Activated naive CD8-positive, alpha-beta T cell treated with anti-CD3 and anti-CD28 coated beads for 36 hours (primary cell): ENCODE data around the gene DIAPH2. TPM values are rescaled to one million over a fixed set of nuclear protein-coding genes. Genes with fewer than 3 reads are reported as not detected.

Source experiments
- DNase-seq: peaks from one replicate; pipeline ENCODE4 v3.0.0; 2021
- H3K27ac Mint-ChIP-seq: one replicate; pipeline ENCODE4 v1.8.0; 2022; ENCODE audit warnings: mild to moderate bottlenecking, moderate library complexity, mixed read lengths
- H3K27me3 Mint-ChIP-seq: one replicate; pipeline ENCODE4 v1.8.0; 2022; ENCODE audit warnings: mild to moderate bottlenecking, mixed read lengths
- H3K36me3 Mint-ChIP-seq: one replicate; pipeline ENCODE4 v1.8.0; 2021; ENCODE audit warnings: mild to moderate bottlenecking, mixed read lengths
- H3K4me1 Mint-ChIP-seq: one replicate; pipeline ENCODE4 v1.8.0; 2021; ENCODE audit warnings: mixed read lengths
- H3K4me3 Mint-ChIP-seq: one replicate; pipeline ENCODE4 v1.8.0; 2022; ENCODE audit warnings: mild to moderate bottlenecking, moderate library complexity, mixed read lengths
- H3K9me3 Mint-ChIP-seq: one replicate; pipeline ENCODE4 v1.8.0; 2022; ENCODE audit warnings: mixed read lengths
- total RNA-seq, 2 experiments: library from RNA; stranded (reverse); gene quantifications; one replicate each; pipeline ENCODE4 v1.2.3, GENCODE V29; 2021

Gene DIAPH2
- total RNA-seq, 2 experiments from 2014 or later: 4.8 to 5.5 TPM

DNA sequence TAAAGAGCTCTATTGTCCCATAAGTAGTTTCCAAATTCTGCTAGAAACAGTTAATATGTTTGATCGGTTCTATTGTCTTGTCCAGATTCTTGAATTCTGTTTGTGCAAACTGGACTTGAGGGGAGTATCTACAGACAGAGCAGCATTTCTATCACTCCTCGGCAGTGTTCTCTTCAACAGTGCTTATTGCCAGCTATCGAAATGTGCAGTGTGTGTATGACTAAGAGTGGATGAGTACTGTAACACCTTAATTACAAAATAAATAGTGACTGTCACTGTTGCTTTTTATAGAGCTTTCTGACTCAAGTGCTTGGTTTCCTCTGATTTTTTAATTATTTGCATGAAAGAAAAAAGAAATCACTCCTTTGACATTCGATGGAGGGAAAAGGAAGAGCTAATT is 473.6 kb downstream of the DIAPH2 start:
- Mint-ChIP-seq H3K4me3 (no peak overlapping the region), H3K4me1 (peaks cover 3% of the 10 kb centered on the region), H3K36me3 (no peaks in the 10 kb centered on the region), H3K27ac (no peak overlapping the region), H3K9me3 (no peaks in the 10 kb centered on the region), H3K27me3 (no peaks in the 10 kb centered on the region)
- no peak for DNase-seq

DNA sequence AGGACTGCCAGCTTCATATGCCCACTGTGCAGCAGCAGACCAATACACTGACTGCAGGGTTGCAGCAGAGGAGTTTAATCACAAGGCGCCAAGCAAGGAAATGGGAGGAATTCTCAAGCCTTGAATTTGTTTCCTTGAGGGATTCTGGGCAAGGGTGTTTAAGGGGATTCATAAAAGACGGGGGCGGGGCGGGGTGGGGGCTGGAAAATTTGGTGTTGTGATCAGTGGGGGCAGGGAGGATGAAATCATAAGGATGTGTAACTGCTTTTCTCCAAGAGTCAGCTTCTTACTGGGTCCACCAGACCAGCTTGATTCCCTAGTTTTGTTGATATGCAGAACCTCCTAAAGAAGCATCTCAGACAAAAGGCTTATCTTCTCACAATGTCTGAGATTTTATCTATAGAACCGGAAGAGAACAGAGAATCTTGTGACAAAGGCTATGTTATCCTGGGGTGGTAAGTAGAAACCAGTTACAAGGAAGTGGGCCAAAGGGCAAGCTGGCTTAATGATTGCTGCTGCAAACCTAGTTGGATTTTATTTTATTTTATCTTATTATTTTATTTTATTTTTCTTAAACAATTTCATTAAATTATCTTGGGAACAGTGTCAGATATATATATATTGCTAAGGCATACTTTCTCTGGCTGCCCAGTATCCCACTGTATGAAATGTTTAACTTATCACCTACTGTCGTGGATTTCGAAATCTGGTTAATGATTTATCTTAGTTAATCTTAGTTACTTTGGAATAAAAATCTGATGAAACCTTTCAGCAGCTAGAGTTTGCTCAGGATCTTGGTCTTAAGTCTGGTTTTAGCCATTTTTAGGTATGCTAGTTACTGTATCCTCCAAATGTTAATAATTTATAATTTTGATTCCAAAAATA is 475.5 kb downstream of the DIAPH2 start:
- H3K27me3 Mint-ChIP-seq: no peaks in the 10 kb centered on the region
- no peak overlapping the region for H3K27ac Mint-ChIP-seq
- no peaks in the 10 kb centered on the region for H3K9me3 Mint-ChIP-seq
- H3K4me3 Mint-ChIP-seq: no peak overlapping the region
- no peak for DNase-seq
- H3K4me1 Mint-ChIP-seq: peaks cover 3% of the 10 kb centered on the region
- H3K36me3 Mint-ChIP-seq: no peaks in the 10 kb centered on the region

DNA sequence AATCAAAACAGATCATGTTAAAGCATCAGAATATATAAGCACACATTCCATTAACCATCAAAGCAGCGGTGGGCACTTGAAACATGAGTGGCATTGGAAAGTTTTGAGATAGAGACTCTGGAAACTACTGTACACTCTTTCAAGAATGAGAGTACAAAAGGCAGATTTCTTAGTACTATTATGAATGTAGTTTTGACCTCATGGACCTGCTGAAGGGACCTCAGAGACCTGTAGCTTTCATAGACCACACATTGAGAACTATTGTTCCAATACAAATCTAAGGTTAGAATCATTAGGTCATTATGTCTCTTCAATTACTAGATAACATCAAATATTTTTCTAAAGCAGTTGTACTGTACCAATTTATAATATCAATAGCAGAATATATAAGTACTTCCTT is 482.7 kb downstream of the DIAPH2 start:
- no peaks in the 10 kb centered on the region for H3K9me3 Mint-ChIP-seq
- H3K36me3 Mint-ChIP-seq: peaks cover 3% of the 10 kb centered on the region
- no peak overlapping the region for H3K4me3 Mint-ChIP-seq
- H3K4me1 Mint-ChIP-seq: peaks cover 4% of the 10 kb centered on the region
- H3K27me3 Mint-ChIP-seq: no peaks in the 10 kb centered on the region
- H3K27ac Mint-ChIP-seq: no peak overlapping the region
- DNase-seq: no peak

DNA sequence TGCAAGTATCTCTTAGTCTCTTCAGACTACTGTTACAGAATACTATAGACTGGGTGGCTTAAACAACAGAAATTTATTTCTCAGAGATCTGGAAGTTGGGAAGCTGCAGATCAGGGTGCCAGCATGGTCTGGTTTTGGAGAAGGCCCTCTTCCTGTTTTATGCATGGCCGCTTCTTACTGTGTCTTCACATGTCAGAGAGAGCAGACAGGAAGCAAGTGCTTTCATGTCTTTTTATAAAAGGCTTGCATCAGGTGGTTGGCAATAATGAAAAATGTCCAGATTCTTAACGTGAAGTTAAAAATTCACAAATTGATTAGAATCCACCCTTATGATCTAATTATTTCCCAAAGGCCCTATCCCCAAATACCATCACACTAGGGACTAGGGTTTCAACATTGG is 484.0 kb downstream of the DIAPH2 start:
- Mint-ChIP-seq H3K4me3 (no peak overlapping the region), H3K27me3 (no peaks in the 10 kb centered on the region), H3K36me3 (peaks cover 3% of the 10 kb centered on the region), H3K9me3 (no peaks in the 10 kb centered on the region), H3K27ac (no peak overlapping the region), H3K4me1 (peaks cover 4% of the 10 kb centered on the region)
- DNase-seq: no peak

DNA sequence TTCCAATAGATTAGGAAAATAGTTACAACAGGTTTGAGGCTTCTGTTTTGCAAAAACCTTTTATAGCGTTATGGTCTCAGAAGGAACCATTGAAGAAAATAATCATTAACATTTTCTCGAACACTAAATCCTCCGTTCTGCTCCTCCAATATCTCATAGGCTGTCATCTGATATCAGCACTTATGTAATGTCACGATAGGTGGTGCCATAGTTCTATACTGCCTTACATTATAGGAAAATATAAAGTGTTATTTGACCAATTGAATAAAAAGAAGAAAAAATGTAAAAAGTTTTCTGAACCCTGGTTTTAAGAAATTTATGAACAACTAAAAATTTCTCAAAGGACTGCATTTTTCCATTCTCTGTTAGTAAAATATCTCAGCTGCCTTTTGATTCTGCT is 490.5 kb downstream of the DIAPH2 start:
- no peak for DNase-seq
- no peaks in the 10 kb centered on the region for H3K4me1 Mint-ChIP-seq
- H3K9me3 Mint-ChIP-seq: peaks cover 5% of the 10 kb centered on the region
- H3K27ac Mint-ChIP-seq: no peak overlapping the region
- H3K4me3 Mint-ChIP-seq: no peak overlapping the region
- H3K36me3 Mint-ChIP-seq: peaks cover 9% of the 10 kb centered on the region
- H3K27me3 Mint-ChIP-seq: no peaks in the 10 kb centered on the region

DNA sequence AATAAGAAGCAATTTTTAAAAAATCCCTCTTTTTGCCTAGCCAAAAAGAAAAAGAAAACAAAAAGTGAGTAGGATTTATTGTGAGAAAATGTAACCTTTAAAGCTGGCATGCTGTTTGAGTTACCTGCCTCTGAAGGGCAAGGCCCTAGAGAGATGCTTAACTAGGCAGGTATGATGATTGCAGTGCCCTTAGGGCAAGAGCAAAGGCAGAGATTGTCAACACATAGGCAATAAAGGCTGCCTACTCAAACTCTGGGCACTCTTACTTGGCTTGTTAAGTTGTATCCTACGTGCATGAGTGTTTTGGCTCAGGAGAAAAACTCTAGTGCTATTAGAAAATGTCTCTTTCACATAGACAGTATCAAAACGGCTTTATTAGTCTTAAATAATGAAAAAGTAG is 505.0 kb downstream of the DIAPH2 start:
- Mint-ChIP-seq H3K4me3 (no peak overlapping the region), H3K27me3 (no peaks in the 10 kb centered on the region), H3K36me3 (peaks cover 1% of the 10 kb centered on the region), H3K9me3 (no peaks in the 10 kb centered on the region), H3K4me1 (no peaks in the 10 kb centered on the region), H3K27ac (no peak overlapping the region)
- DNase-seq: no peak

DNA sequence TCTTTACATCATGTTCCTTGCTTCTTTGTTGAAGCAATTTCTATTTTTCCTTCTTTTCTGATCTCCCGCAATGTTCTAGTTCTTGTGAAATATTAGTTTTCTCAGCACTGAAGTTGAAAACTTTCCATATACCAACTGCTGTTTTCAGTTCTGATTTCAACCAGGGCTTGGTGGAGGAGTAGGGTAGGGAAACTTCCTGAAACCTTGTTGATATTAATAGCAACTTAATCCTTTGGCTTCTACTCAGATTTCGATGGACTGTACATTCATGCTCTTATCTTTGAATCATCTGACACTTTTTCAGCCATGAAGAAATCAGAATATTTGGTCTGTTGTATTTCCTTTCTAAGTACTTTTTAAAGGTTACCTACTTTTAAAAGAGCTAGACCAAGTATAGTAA is 514.9 kb downstream of the DIAPH2 start:
- no peak overlapping the region for H3K4me3 Mint-ChIP-seq
- H3K4me1 Mint-ChIP-seq: no peaks in the 10 kb centered on the region
- no peak overlapping the region for H3K27ac Mint-ChIP-seq
- no peaks in the 10 kb centered on the region for H3K27me3 Mint-ChIP-seq
- no peak for DNase-seq
- H3K9me3 Mint-ChIP-seq: peaks cover 7% of the 10 kb centered on the region
- peaks cover 5% of the 10 kb centered on the region for H3K36me3 Mint-ChIP-seq

DNA sequence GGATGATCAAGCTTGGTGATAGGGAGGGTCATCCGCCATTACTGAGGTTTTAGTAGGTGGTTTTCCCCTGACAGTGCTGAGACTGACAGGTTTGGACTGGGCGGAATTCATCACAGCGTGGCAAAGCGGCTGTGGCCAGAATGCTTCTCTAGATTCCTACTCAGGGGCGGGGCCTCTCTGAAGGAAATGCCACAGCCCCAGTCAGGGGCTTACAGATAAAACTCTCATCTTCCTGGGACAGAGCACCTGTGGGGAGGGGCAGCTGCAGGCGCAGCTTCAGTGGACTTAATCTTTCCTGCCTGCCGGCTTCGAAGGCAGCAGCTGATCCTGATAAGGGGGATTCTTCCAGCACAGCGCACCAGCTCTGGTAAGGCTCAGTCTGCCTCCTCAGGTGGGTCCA is 515.8 kb downstream of the DIAPH2 start:
- Mint-ChIP-seq H3K27ac (no peak overlapping the region), H3K4me1 (no peaks in the 10 kb centered on the region), H3K4me3 (no peak overlapping the region), H3K27me3 (no peaks in the 10 kb centered on the region), H3K36me3 (peaks cover 5% of the 10 kb centered on the region), H3K9me3 (peaks cover 7% of the 10 kb centered on the region)
- no peak for DNase-seq

DNA sequence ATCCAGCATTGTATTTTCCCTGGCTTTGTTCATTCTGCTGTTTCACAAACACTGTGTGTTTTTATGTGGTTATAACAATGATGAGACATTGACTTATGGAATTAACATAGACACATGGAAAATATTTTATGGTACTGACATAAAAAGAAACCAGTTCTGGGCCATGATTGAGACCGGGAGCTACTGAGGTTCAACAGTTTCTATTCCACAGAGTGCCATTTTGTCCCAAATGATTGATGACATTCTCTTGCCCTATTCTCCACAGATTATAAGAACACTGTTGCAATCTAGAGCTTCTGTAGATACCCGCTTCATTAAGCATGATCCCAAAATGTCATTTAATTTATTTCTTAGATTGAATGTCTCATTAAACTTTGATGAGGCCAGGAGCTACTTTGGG is 525.9 kb downstream of the DIAPH2 start:
- H3K9me3 Mint-ChIP-seq: no peaks in the 10 kb centered on the region
- no peaks in the 10 kb centered on the region for H3K27me3 Mint-ChIP-seq
- H3K36me3 Mint-ChIP-seq: no peaks in the 10 kb centered on the region
- H3K27ac Mint-ChIP-seq: no peak overlapping the region
- H3K4me3 Mint-ChIP-seq: no peak overlapping the region
- no peaks in the 10 kb centered on the region for H3K4me1 Mint-ChIP-seq
- no peak for DNase-seq

DNA sequence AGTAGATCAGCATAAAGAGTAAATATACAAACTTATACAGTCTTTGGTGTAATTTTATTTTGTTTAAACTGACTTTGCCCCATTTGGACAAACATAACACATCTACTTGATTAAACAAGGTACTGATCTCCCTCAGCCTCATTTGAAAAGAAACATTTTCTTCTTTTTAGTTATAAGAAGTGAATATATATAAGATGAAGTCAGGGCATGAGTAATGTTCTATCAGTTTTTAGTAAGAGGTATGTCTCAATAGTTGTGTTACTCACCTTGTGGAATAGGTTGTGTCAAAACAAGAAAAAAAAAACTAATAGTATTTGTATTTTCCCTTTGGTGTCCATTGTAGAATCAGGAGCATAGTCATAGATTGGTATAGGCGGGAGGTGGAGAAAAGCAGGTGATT is 526.4 kb downstream of the DIAPH2 start:
- Mint-ChIP-seq H3K4me1 (no peaks in the 10 kb centered on the region), H3K4me3 (no peak overlapping the region), H3K9me3 (no peaks in the 10 kb centered on the region), H3K27ac (no peak overlapping the region), H3K36me3 (no peaks in the 10 kb centered on the region), H3K27me3 (no peaks in the 10 kb centered on the region)
- no peak for DNase-seq

DNA sequence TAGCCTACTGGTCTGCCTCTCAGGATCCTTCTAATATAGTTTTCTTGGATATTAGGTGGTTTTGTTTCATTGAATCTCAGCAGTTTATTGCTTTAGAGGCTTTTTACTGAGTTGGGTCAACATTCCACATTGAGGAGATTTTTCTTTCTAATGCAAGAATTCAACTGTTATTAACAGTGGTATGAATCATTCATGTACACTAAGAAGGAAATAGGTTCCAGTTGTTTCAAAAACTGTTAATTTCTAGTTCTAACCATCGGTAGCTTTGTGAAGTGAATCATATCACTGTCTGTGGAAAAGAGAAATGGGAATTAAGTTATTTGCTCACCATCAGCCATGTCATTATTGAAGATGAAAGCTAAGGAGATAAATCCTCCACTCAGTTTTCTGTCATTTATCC is 530.5 kb downstream of the DIAPH2 start:
- H3K4me3 Mint-ChIP-seq: no peak overlapping the region
- H3K9me3 Mint-ChIP-seq: no peaks in the 10 kb centered on the region
- no peaks in the 10 kb centered on the region for H3K36me3 Mint-ChIP-seq
- H3K27ac Mint-ChIP-seq: no peak overlapping the region
- DNase-seq: no peak
- no peaks in the 10 kb centered on the region for H3K27me3 Mint-ChIP-seq
- no peaks in the 10 kb centered on the region for H3K4me1 Mint-ChIP-seq

DNA sequence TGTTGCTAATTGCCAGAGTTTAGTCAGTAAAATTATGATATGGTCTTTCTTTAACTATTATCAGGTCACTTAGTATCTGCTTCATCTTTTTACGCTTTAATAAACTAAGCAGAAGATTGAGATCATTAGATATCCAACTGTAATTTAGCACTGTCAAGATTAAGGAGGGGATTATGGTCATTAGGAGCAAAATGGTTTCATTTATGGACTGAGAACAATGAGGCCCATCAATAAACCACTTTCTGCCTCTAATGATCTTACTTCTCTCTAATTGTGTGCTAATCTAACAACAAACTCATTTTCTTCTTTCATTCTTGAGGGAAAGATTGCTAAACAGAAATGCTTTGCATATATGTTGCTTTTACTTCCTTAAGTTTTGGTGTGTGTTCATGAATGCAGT is 539.5 kb downstream of the DIAPH2 start:
- no peak for DNase-seq
- no peak overlapping the region for H3K4me3 Mint-ChIP-seq
- H3K27ac Mint-ChIP-seq: no peak overlapping the region
- no peaks in the 10 kb centered on the region for H3K36me3 Mint-ChIP-seq
- no peaks in the 10 kb centered on the region for H3K9me3 Mint-ChIP-seq
- no peaks in the 10 kb centered on the region for H3K27me3 Mint-ChIP-seq
- H3K4me1 Mint-ChIP-seq: no peaks in the 10 kb centered on the region

DNA sequence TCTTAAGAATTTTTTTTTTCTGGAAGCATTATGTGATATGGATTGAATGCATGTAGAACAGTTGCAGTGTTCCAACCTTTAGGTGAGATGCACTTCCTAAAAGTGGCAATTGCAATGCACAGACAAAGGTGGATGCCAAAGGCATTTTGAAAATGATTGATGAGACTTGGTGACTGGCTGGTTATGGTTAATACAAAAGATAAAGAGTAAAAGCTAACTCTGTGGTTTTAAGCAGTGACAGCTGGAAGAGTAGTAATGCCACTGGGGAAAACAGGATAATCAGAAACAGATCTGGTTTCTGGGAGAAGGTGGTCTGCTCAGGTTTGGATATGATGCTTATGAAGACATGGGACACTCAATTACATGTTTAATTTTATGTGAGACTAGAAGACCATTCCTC is 544.7 kb downstream of the DIAPH2 start:
- no peaks in the 10 kb centered on the region for H3K4me1 Mint-ChIP-seq
- H3K9me3 Mint-ChIP-seq: no peaks in the 10 kb centered on the region
- no peak for DNase-seq
- H3K27ac Mint-ChIP-seq: no peak overlapping the region
- H3K4me3 Mint-ChIP-seq: no peak overlapping the region
- H3K27me3 Mint-ChIP-seq: no peaks in the 10 kb centered on the region
- H3K36me3 Mint-ChIP-seq: no peaks in the 10 kb centered on the region

DNA sequence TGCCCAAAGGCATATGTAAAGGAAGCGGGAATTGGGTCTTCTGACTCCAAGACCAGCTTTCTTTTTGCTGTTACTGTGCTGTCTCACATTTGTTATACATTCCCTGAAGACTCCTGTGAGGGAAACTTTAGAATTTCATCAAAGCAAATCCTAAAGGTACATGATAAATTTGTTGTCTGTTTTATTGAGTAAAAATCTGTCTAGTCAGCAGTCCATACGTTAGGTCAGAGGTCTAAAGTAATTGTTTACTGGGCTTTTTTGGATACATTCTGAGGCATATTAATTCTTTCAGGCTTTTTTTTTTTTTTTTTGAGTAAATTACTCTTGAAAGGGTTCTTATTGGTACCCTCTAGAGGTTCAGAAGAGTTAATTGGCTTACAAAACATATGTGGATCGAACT is 546.3 kb downstream of the DIAPH2 start:
- Mint-ChIP-seq H3K27ac (no peak overlapping the region), H3K4me1 (no peaks in the 10 kb centered on the region), H3K4me3 (no peak overlapping the region), H3K27me3 (no peaks in the 10 kb centered on the region), H3K36me3 (no peaks in the 10 kb centered on the region), H3K9me3 (no peaks in the 10 kb centered on the region)
- no peak for DNase-seq

DNA sequence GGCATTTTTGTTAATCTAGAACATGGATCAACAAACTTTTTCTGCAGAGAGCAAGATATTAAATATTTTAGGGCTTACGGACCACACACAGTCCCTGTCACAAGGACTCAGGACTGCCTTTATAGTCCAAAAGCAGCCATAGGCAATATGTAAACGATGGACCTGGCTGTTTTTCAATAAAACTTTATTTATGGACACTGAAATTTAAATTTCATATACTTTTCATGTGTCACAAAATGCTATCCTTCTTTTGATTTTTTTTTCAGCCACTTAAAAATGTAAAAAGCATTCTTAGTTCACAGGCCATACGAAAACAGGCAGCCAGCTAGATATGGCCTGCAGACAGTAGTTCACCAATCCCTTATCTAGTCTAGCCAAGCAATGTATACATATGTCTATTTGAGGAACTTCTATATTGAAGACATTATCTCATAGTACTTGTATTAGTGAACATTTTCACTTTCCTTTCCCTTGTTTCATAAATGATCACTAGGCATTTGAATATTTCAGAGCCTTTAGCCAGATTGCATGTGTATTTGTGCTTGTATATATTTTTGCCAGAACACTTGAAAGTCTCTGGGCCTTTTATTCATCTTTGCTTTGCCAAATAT is 549.9 kb downstream of the DIAPH2 start:
- Mint-ChIP-seq H3K9me3 (no peaks in the 10 kb centered on the region), H3K4me3 (no peak overlapping the region), H3K4me1 (no peaks in the 10 kb centered on the region), H3K27ac (no peak overlapping the region), H3K36me3 (no peaks in the 10 kb centered on the region), H3K27me3 (no peaks in the 10 kb centered on the region)
- DNase-seq: no peak

DNA sequence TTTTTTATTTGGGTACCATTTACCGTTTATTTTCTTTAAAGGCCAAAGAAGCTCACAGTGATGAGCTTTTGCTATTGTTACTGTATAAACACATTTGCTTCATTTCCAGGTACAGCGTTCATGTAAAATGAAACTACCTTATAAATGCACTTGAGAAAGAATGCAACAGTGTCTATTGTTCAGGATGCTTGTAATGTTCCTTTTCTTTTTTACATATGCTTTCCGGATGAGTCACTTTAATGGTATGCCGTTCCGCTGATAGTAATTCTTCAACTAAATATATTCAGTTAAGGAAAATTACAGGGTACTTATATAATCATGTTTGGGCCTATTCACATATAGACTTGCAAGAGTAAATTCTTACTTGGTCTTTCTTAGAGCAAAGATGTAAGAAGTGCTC is 554.0 kb downstream of the DIAPH2 start:
- Mint-ChIP-seq H3K4me3 (no peak overlapping the region), H3K4me1 (no peaks in the 10 kb centered on the region), H3K36me3 (no peaks in the 10 kb centered on the region), H3K9me3 (no peaks in the 10 kb centered on the region), H3K27me3 (no peaks in the 10 kb centered on the region), H3K27ac (no peak overlapping the region)
- DNase-seq: no peak
